SH-SY5Y (cell line): ENCODE results near the gene RNF44.

Experiments used
- GATA2 ChIP-seq: IDR thresholded peaks from 2 replicates; pipeline ENCODE4 v1.6.1; 2011; ENCODE audit warnings: mild to moderate bottlenecking, low read depth, low read length
- GATA3 ChIP-seq: IDR thresholded peaks from 2 replicates; pipeline ENCODE4 v1.6.1; 2011; ENCODE audit warnings: low read depth, mild to moderate bottlenecking, low read length, moderate library complexity

- no peak for TF ChIP-seq GATA3
- no peak for TF ChIP-seq GATA2
These were observed 5.2 kb downstream of the RNF44 start for GRCh38 chr5:176531902-176532493.
